Dermis blood vessel endothelial cell (primary cell): ENCODE results near the gene MPDU1. TPM values are rescaled to one million over a fixed set of nuclear protein-coding genes. Genes with fewer than 3 reads are reported as not detected.

ENCODE experiments used
- DNase-seq: peaks from one replicate; pipeline ENCODE4 v3.0.0; 2010
- total RNA-seq: library from RNA; depleted of rRNA; stranded (reverse); fragments of >200 nt; gene quantifications from 2 replicates; pipeline ENCODE4 v1.2.3, GENCODE V29; 2014

The MPDU1 gene
- total RNA-seq, 1 donor from 2014 or later = 133 TPM

GRCh38 chr17:7560172-7561027, 23.3 kb upstream of the MPDU1 start:
- peak; percentile 72 for DNase-seq

GRCh38 chr17:7561028-7561575, 22.6 kb upstream of the MPDU1 start:
- DNase-seq = peak; percentile 91

GRCh38 chr17:7561589-7562207, 22.0 kb upstream of the MPDU1 start, which contains the start of gene SENP3:
SENP3 (plus strand) TSS chr17:7561919; CDS start chr17:7563077, 1,158 bp downstream.
- DNase-seq = peak; percentile 95

DNA sequence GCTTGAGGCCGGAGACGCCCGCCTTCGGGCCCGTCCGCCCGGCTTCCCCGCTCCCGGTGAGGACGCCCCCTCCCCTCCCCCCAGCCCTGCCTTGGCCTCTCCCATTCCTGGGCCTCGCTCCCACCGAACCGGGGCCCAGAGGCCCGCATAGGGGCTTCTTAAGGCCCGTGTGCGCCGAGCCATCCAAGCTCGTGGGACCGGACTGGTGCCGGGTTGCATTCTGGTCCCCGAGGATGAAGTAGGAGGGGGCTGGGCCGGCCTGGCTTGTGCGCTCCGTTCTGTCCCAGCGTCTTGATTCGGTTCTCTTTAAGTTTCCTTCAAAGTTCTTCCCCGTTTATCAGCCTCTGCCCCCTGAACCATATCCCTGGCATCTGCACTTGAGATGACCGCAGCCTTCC, 21.4 kb upstream of the MPDU1 start:
- no peak for DNase-seq

- no peak for DNase-seq
Observed at GRCh38 chr17:7563115-7563869, 20.4 kb upstream of the MPDU1 start.

DNA sequence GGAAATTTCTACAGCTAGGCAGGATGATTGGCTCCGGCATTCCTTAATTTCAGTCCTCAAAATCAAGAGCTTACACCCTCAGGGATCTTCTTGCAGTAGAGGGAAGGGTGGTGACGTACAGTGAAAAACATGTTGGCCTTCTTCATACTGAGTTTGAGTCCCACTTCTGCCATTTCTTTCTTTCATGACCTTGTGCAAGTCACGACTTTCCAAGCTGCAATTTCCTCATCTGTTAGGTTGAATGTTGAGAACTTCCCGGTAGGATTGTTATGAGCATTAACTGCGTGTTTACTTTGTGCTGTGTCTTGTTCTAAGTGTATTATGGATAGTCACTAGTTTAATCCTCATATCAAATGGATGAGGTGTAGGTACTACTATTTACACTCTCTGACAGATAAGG, 14.1 kb upstream of the MPDU1 start:
- DNase-seq = no peak

DNA sequence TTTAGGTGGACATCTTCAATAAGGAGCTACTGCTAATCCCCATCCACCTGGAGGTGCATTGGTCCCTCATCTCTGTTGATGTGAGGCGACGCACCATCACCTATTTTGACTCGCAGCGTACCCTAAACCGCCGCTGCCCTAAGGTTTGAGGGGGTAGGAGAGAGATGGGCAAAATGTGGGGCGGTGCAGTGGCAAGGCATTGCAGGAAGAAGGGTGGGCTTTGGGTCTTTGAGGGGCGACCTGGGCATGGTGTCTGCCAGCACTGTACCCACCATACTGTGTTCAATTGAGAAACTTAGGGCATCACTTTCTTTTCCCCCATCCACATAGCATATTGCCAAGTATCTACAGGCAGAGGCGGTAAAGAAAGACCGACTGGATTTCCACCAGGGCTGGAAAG, 13.3 kb upstream of the MPDU1 start:
- no peak for DNase-seq

- no peak for DNase-seq
Observed at GRCh38 chr17:7572338-7572587, 11.4 kb upstream of the MPDU1 start.

DNA sequence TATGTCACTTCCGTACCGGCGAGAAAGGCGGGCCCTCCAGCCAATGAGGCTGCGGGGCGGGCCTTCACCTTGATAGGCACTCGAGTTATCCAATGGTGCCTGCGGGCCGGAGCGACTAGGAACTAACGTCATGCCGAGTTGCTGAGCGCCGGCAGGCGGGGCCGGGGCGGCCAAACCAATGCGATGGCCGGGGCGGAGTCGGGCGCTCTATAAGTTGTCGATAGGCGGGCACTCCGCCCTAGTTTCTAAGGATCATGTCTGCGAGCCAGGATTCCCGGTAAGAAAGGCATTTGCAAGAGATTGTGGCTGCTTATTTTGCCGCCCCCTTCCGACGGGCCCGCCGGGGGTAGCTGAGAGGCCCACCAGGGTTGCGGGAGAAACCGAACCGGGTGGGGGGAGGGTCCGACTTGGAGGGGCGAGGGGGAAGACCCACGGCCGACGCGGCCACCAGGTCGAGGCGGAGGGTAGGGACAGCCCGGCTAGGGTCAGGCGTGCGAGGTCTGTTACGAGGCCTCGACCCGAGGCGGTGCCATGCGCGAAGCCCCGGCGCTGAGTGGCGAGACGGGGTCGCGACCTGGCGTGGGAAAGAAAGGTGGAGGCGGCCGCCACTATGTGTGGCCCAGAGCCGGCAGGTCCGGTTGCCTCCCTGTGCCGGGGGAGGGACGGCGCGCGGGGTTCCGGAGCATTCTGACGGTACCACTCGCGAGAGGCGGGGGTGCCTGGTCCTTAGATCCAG, 10.9 kb upstream of the MPDU1 start:
- DNase-seq = peak; percentile 100

DNA sequence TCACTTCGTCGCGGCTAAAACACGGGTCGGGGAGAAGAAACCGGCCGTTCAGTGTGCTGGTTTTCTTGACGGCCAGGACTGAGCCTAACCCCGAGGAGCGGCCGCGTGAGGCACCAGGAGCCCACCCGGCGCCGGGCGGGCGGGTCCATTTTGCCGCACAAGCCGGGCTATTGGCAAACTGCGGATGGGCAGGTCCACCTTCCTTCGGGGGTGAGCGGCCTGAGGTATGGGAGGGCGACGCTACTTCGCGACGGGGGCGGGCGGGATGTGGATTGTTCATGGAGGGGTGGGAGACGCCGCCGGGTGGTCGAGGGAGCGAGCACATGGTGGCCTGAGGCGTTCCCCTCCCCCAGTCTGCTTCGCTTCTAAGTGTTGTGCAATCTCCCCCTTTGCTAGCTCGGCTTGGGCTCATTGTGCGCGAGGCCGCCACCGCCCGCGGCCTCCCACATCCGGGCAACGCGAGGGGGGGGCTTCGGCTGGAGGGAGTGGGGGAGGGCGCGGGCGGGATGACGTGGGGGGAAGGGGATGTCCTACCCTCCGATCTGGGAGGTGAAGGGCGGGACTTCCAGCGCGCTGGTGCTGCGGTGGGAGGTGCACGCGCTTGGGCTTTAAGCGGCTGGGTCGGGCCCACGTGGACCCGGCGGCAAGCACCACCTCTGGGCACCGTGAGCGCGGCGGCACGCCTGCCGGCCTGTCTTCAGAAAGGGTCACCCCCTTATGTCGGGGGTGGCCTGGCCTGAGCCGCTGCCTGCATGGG, 10.2 kb upstream of the MPDU1 start:
- peak; percentile 95 for DNase-seq

DNA sequence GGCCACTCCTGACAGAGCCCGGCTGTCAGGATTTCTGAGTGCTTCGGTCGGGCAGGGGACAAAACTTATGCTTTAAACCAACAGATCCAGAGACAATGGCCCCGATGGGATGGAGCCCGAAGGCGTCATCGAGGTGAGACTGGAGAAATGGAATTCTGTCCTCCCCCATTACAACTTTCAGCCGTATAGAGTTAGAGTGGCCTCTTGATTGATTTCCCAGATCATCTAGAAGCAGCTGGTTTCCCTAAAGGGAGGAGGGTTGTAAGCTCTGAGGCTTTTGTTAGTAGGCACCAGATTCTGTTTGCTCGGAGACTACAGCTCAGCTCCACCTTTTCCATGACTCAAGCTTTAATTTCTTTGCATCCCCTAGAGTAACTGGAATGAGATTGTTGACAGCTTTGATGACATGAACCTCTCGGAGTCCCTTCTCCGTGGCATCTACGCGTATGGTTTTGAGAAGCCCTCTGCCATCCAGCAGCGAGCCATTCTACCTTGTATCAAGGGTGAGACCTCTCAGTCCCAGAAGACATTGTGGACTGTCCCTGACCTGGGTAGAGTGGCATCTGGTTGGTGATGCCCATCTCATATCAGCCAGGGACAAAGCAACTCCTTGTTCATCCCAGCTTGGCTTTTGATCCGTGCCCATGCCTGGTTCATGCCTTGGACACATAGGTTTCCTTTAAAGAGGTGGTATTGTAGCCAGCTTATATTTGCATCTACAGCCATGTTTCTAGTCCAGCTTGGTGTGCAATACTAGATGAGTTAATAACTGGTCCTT, 9.3 kb upstream of the MPDU1 start:
- DNase-seq = no peak

DNA sequence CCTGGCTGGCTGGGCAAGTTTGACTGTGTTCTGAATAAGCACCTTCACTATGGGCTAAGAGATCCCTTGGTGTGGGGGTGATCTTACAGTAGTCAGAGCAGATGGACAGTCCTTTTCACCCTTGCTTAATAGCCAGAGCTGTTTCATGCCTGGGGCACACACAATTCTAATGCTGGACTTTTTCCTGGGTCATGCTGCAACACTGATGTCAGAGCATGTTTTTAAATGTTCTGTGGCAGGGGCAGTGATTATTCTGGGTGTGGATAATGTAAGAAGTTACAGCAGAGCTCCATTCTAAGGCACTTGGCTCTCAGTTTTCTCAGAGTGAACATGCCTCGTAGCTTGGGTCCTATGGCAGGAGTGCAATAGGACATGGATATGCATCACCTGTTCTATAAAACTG, 8.2 kb upstream of the MPDU1 start:
- DNase-seq = no peak

- DNase-seq = no peak
Observed at GRCh38 chr17:7575959-7576358, 7.7 kb upstream of the MPDU1 start.

DNA sequence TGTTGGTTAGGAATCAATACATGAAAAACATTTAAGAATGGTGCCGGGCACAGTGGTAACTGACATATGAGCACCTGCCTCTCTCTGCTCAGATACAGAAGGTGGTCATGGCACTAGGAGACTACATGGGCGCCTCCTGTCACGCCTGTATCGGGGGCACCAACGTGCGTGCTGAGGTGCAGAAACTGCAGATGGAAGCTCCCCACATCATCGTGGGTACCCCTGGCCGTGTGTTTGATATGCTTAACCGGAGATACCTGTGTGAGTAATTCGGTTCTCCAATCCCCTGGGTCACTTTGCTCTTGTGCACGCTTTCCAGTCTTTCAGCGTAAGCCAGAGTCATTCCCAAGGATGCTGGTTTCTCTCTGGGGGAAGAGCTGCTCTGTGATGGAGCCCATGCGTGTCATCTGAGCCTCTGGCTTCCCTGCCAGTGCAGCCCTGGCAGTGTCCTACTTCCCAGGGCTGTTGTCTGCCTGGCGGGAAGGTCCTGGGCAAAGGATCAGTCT, 7.2 kb upstream of the MPDU1 start:
- no peak for DNase-seq

GRCh38 chr17:7577327-7578199, 6.1 kb upstream of the MPDU1 start:
- DNase-seq = no peak

DNA sequence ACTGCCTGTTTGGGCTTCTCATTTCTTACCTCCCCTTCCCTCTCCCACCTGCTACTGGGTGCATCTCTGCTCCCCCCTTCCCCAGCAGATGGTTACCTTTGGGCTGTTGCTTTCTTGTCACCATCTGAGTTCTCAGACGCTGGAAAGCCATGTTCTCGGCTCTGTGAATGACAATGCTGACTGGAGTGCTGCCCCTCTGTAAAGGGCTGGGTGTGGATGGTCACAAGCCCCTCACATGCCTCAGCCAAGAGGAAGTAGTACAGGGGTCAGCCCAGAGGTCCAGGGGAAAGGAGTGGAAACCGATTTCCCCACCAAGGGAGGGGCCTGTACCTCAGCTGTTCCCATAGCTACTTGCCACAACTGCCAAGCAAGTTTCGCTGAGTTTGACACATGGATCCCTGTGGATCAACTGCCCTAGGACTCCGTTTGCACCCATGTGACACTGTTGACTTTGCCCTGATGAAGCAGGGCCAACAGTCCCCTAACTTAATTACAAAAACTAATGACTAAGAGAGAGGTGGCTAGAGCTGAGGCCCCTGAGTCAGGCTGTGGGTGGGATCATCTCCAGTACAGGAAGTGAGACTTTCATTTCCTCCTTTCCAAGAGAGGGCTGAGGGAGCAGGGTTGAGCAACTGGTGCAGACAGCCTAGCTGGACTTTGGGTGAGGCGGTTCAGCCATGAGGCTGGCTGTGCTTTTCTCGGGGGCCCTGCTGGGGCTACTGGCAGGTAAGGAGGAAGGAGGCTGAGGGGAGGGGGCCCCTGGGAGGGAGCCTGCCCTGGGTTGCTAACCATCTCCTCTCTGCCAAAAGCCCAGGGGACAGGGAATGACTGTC, 4.4 kb upstream of the MPDU1 start, which contains the start of gene CD68:
Gene CD68, plus strand, starts transcription at position 638 of the 833 bp plus-strand sequence. Its CDS starts 40 bp downstream, at position 678.
- peak; percentile 90 for DNase-seq

DNA sequence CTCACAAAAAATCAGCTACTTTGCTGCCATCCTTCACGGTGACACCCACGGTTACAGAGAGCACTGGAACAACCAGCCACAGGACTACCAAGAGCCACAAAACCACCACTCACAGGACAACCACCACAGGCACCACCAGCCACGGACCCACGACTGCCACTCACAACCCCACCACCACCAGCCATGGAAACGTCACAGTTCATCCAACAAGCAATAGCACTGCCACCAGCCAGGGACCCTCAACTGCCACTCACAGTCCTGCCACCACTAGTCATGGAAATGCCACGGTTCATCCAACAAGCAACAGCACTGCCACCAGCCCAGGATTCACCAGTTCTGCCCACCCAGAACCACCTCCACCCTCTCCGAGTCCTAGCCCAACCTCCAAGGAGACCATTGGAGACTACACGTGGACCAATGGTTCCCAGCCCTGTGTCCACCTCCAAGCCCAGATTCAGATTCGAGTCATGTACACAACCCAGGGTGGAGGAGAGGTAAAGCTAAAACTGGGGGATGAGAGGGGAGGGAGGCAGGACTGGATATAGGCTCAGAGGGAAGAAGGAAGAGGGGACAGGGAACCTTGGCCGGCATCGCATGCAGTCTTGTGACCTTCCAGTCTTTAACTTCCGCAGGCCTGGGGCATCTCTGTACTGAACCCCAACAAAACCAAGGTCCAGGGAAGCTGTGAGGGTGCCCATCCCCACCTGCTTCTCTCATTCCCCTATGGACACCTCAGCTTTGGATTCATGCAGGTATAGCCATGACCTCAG, 3.6 kb upstream of the MPDU1 start:
- no peak for DNase-seq
